SH-SY5Y (cell line): ENCODE measurements around the gene RASL11A.

Source experiments
- GATA2 ChIP-seq: IDR thresholded peaks from 2 replicates; pipeline ENCODE4 v1.6.1; 2011; ENCODE audit warnings: mild to moderate bottlenecking, low read depth, low read length
- GATA3 ChIP-seq: IDR thresholded peaks from 2 replicates; pipeline ENCODE4 v1.6.1; 2011; ENCODE audit warnings: low read depth, mild to moderate bottlenecking, low read length, moderate library complexity

DNA sequence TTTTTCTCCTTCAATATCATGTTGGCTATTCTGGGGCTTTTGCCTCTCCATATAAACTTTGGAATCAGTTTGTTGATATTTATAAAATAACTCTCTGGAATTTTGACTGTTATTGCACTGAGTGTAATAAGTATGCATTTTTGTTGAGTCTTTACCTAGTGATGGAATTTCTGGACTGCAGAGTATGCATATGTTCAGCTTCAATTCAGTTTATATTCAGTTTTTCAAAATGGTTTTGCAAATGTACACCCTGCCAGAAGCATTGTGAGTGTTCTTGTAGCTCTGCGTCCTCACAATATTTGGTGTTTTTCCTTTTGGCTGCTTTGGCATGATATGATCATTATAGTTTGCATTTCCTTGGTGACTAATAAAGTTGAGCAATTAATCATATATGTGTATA, 43.1 kb downstream of the RASL11A start:
- no peak for TF ChIP-seq GATA2
- no peak for TF ChIP-seq GATA3
